ENCODE measurements around the gene CXADR. TPM values are rescaled to one million over a fixed set of nuclear protein-coding genes. Genes with fewer than 3 reads are reported as not detected.

CXADR gene
- total RNA-seq, 3 donors from 2014 or later: 31.5 to 85.9 (median 85.4) TPM

GRCh38 chr21:17527711-17528110 lies 14.9 kb downstream of the CXADR start:
- H3K4me1 ChIP-seq (ENCODE audit: low read depth): peaks cover 15% of the 10 kb centered on the region
- no peak overlapping the region for H3K4me3 ChIP-seq
- DNase-seq (no peak), ATAC-seq (no peak)
- intact Hi-C loops (cut with DNase I, micrococcal nuclease): loop anchor here in 1 of 2 donors (10.0 kb wide), 1 partner anchor 93 kb away; no protein-coding TSS in a partner anchor
- H3K36me3 ChIP-seq (ENCODE audit: low read depth): no peaks in the 10 kb centered on the region
- no peak for TF ChIP-seq CTCF (IDR thresholded peaks at IDR 0.05)
- H3K9me3 ChIP-seq: no peaks in the 10 kb centered on the region

- no peak for DNase-seq
Measured at GRCh38 chr21:17529648-17530047, 16.8 kb downstream of the CXADR start.

GRCh38 chr21:17532292-17532691 lies 19.4 kb downstream of the CXADR start:
- H3K9me3 ChIP-seq: no peaks in the 10 kb centered on the region
- H3K4me1 ChIP-seq (ENCODE audit: low read depth): peaks cover 8% of the 10 kb centered on the region
- DNase-seq (no peak), ATAC-seq (no peak)
- no peak for TF ChIP-seq CTCF (IDR thresholded peaks at IDR 0.05)
- H3K36me3 ChIP-seq (ENCODE audit: low read depth): no peaks in the 10 kb centered on the region
- H3K4me3 ChIP-seq: no peak overlapping the region
- intact Hi-C loops (cut with DNase I, micrococcal nuclease): no loop called here

More at GRCh38 chr21:17529648-17530047, 16.8 kb downstream of the CXADR start:
- peak; percentile 59 for ATAC-seq
- no peaks in the 10 kb centered on the region for H3K36me3 ChIP-seq (ENCODE audit: low read depth)
- peaks cover 6% of the 10 kb centered on the region for H3K4me1 ChIP-seq (ENCODE audit: low read depth)
- no peaks in the 10 kb centered on the region for H3K9me3 ChIP-seq
- no peak for TF ChIP-seq CTCF (IDR thresholded peaks at IDR 0.05)
- intact Hi-C loops (cut with DNase I, micrococcal nuclease): loop anchor here in 1 of 2 donors (10.0 kb wide), 1 partner anchor 95 kb away; no protein-coding TSS in a partner anchor
- H3K4me3 ChIP-seq: no peak overlapping the region

DNA sequence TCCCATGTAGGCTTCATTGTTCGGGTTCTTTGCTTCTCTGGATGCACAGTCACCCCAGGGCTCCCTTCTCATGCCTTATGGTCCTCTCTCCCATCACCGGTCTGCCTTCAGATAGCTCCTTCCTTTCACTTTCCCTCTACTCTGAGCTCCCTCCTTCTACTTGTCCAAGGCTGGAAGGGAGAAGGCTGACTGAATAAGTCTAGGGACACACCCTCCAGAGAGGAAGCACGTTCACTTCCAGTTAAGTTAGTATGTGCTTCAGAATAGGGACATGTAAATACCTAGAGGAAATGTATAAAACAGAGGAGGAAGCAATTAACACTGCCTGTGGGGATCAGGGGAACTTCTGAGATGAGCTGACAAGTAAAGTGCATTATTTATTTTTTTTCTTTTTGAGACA lies 23.5 kb downstream of the CXADR start:
- Histone ChIP-seq H3K4me1 (ENCODE audit: low read depth) (peaks cover 5% of the 10 kb centered on the region), H3K9me3 (no peaks in the 10 kb centered on the region), H3K36me3 (ENCODE audit: low read depth) (no peaks in the 10 kb centered on the region), H3K4me3 (no peak overlapping the region)
- peak in 1 of 3 donors; percentile 20 for DNase-seq
- peak; percentile 92 for ATAC-seq
- TF ChIP-seq CTCF (IDR thresholded peaks at IDR 0.05): no peak
- intact Hi-C loops (cut with DNase I, micrococcal nuclease): no loop called here

- no peak for TF ChIP-seq CTCF (IDR thresholded peaks at IDR 0.05)
- Histone ChIP-seq H3K36me3 (ENCODE audit: low read depth) (no peaks in the 10 kb centered on the region), H3K4me1 (ENCODE audit: low read depth) (peaks cover 8% of the 10 kb centered on the region), H3K4me3 (no peak overlapping the region), H3K9me3 (no peaks in the 10 kb centered on the region)
- DNase-seq (no peak), ATAC-seq (peak; percentile 34)
- intact Hi-C loops (cut with DNase I, micrococcal nuclease): no loop called here
Measured at GRCh38 chr21:17537299-17537698, 24.5 kb downstream of the CXADR start.

DNA sequence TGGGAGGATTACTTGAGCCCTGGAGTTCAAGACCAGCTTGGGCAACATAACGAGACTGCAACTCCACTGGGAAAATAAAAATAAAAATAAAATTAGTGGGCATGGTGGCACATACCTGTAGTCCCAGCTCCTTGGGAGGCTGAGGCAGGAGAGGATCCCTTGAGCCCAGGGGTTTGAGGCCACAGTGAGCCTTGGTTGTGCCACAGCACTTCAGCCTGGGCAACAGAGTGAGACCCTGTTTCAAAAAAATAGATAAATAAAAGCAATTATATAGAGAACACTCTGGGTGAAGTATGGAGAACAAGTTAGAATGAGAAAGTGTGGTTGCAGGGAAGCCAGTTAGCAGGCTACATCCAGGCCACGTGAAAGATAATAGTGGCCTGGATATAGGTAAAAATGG lies 25.7 kb downstream of the CXADR start:
- no peaks in the 10 kb centered on the region for H3K9me3 ChIP-seq
- intact Hi-C loops (cut with DNase I, micrococcal nuclease): no loop called here
- no peak for ATAC-seq
- no peaks in the 10 kb centered on the region for H3K36me3 ChIP-seq (ENCODE audit: low read depth)
- H3K4me3 ChIP-seq: no peak overlapping the region
- H3K4me1 ChIP-seq (ENCODE audit: low read depth): peaks cover 13% of the 10 kb centered on the region
- no peak for TF ChIP-seq CTCF (IDR thresholded peaks at IDR 0.05)
- no peak for DNase-seq

Measured in mucosa of descending colon (tissue), 3 donors.